IMR-90 (cell line): Measurements from ENCODE around the gene PRCD. TPM values are rescaled to one million over a fixed set of nuclear protein-coding genes. Genes with fewer than 3 reads are reported as not detected.

Source experiments
- ATAC-seq: fragments of 200-7000 bp; cut with Tn5 transposase; 2 replicates; pipeline ENCODE4 v1.9.1; 2020; ENCODE audit warnings: low read depth, mild to moderate bottlenecking, moderate library complexity
- BruUV-seq: library from RNA; stranded (reverse); fragments of 400-500 nt; replicated peaks from 2 replicates; lab custom pipeline; 2021; lab: Mats Ljungman, UMichigan
- CTCF ChIA-PET: fragments of 300-600 bp; formaldehyde crosslinking; extraction: SDS; loops from one replicate; lab custom pipeline; 2021; ENCODE audit warnings: antibody characterized with exemption; lab: Yijun Ruan, JAX
- POLR2A ChIA-PET: fragments of 300-600 bp; sonication (Branson Sonifier 250); formaldehyde crosslinking; loops from one replicate; lab custom pipeline; 2022; ENCODE audit warnings: antibody characterized with exemption; ENCODE audit not compliant: unreplicated experiment; lab: Charles Lee
- DNase-seq: peaks from one replicate; pipeline ENCODE4 v3.0.0; 2013
- H2AFZ ChIP-seq: replicated peaks from 2 replicates; pipeline ENCODE3; 2013; ENCODE audit warnings: low read length, mild to moderate bottlenecking; ENCODE audit not compliant: poor library complexity
- H2AK5ac ChIP-seq: 2 replicates; pipeline ENCODE4 v1.6.1; 2013; ENCODE audit warnings: low read depth, low read length, inconsistent platforms
- H2AK9ac ChIP-seq: replicated peaks from 2 replicates; pipeline ENCODE3; 2013; ENCODE audit warnings: mild to moderate bottlenecking, low read depth, low read length, moderate library complexity; ENCODE audit not compliant: poor library complexity
- H2BK120ac ChIP-seq: 2 replicates; pipeline ENCODE4 v1.6.1; 2013; ENCODE audit warnings: low read depth, low read length, inconsistent platforms
- H2BK15ac ChIP-seq: 3 replicates; pipeline ENCODE4 v1.6.1; 2013; ENCODE audit warnings: low read depth, low read length, inconsistent platforms
- H2BK20ac ChIP-seq: 2 replicates; pipeline ENCODE4 v1.6.1; 2013; ENCODE audit warnings: low read depth, mild to moderate bottlenecking, inconsistent platforms, low read length, moderate library complexity
- H2BK5ac ChIP-seq: 2 replicates; pipeline ENCODE4 v1.6.1; 2013; ENCODE audit warnings: mild to moderate bottlenecking, low read depth, low read length, inconsistent platforms; ENCODE audit not compliant: poor library complexity, severe bottlenecking
- H3K14ac ChIP-seq: replicated peaks from 2 replicates; pipeline ENCODE4 v1.6.1; 2013; ENCODE audit warnings: low read depth, low read length, inconsistent platforms
- H3K18ac ChIP-seq: 2 replicates; pipeline ENCODE4 v1.6.1; 2013; ENCODE audit warnings: low read depth, low read length, control low read depth
- H3K23ac ChIP-seq: 2 replicates; pipeline ENCODE4 v1.6.1; 2013; ENCODE audit warnings: low read depth, low read length, inconsistent platforms
- H3K27ac ChIP-seq: 2 replicates; pipeline ENCODE4 v1.5.1; 2013; ENCODE audit warnings: mild to moderate bottlenecking, control low read depth, low read length; ENCODE audit not compliant: insufficient read depth
- H3K27me3 ChIP-seq: 2 replicates; pipeline ENCODE4 v1.6.1; 2013; ENCODE audit warnings: low read length; ENCODE audit not compliant: control insufficient read depth, insufficient read depth
- H3K36me3 ChIP-seq: 2 replicates; pipeline ENCODE4 v1.6.1; 2013; ENCODE audit warnings: low read length, mixed read lengths; ENCODE audit not compliant: control insufficient read depth, insufficient read depth
- H3K4ac ChIP-seq: 2 replicates; pipeline ENCODE4 v1.6.1; 2013; ENCODE audit warnings: low read depth, low read length, inconsistent platforms
- H3K4me1 ChIP-seq: 2 replicates; pipeline ENCODE4 v1.6.1; 2013; ENCODE audit warnings: low read length, mixed read lengths; ENCODE audit not compliant: control insufficient read depth, insufficient read depth
- H3K4me2 ChIP-seq: 2 replicates; pipeline ENCODE4 v1.6.1; 2013; ENCODE audit warnings: low read depth, mild to moderate bottlenecking, control low read depth, low read length, moderate library complexity
- H3K4me3 ChIP-seq: 2 replicates; pipeline ENCODE4 v1.5.1; 2013; ENCODE audit warnings: low read depth, mild to moderate bottlenecking, control low read depth, low read length, moderate library complexity; ENCODE audit not compliant: insufficient read depth
- H3K56ac ChIP-seq: 2 replicates; pipeline ENCODE4 v1.6.1; 2013; ENCODE audit warnings: low read length, inconsistent platforms; ENCODE audit not compliant: insufficient read depth; ENCODE audit errors: extremely low read depth
- H3K79me1 ChIP-seq, 2 experiments: 2 replicates each; pipeline ENCODE4 v1.6.1; 2013; ENCODE audit warnings: low read length in 2 of 2, inconsistent platforms in 1 of 2, low read depth in 1 of 2
- H3K9ac ChIP-seq: 2 replicates; pipeline ENCODE4 v1.6.1; 2013; ENCODE audit warnings: low read depth, low read length, control low read depth
- H3K9me1 ChIP-seq: 2 replicates; pipeline ENCODE4 v1.6.1; 2013; ENCODE audit warnings: low read length, inconsistent platforms; ENCODE audit not compliant: insufficient read depth
- H3K9me3 ChIP-seq: 2 replicates; pipeline ENCODE4 v1.6.1; 2013; ENCODE audit warnings: low read length; ENCODE audit not compliant: control insufficient read depth, insufficient read depth
- H4K20me1 ChIP-seq: 2 replicates; pipeline ENCODE4 v1.6.1; 2013; ENCODE audit warnings: low read length, inconsistent platforms; ENCODE audit not compliant: insufficient read depth
- H4K5ac ChIP-seq: 2 replicates; pipeline ENCODE4 v1.6.1; 2013; ENCODE audit warnings: mild to moderate bottlenecking, low read depth, low read length, control low read depth
- H4K8ac ChIP-seq, 2 experiments: 2 replicates each; pipeline ENCODE4 v1.6.1; 2013; ENCODE audit warnings: low read depth in 2 of 2, low read length in 2 of 2, control low read depth in 1 of 2, inconsistent platforms in 1 of 2
- H4K91ac ChIP-seq: 2 replicates; pipeline ENCODE4 v1.6.1; 2013; ENCODE audit warnings: low read depth, low read length, inconsistent platforms; ENCODE audit not compliant: insufficient read depth
- BHLHE40 ChIP-seq: fragments of 150-350 bp; IDR thresholded peaks from 2 replicates; pipeline ENCODE4 v1.6.1; 2016; ENCODE audit warnings: mild to moderate bottlenecking, low read depth, low read length
- CEBPB ChIP-seq: IDR thresholded peaks from 2 replicates; pipeline ENCODE4 v1.6.1; 2012; ENCODE audit warnings: low read depth, low read length, improper control_type of control experiment
- ELK1 ChIP-seq: fragments of 150-350 bp; IDR thresholded peaks from 2 replicates; pipeline ENCODE4 v1.6.1; 2016; ENCODE audit warnings: low read depth, mild to moderate bottlenecking, low read length, moderate library complexity, borderline replicate concordance
- FOS ChIP-seq: fragments of 150-350 bp; IDR thresholded peaks from 2 replicates; pipeline ENCODE4 v1.6.1; 2016; ENCODE audit warnings: low read depth, low read length
- NFE2L2 ChIP-seq: fragments of 150-350 bp; IDR thresholded peaks from 2 replicates; pipeline ENCODE4 v1.6.1; 2016; ENCODE audit warnings: low read depth, mild to moderate bottlenecking, low read length
- RAD21 ChIP-seq: IDR thresholded peaks from 2 replicates; pipeline ENCODE4 v1.6.1; 2012; ENCODE audit warnings: low read length, improper control_type of control experiment
- RCOR1 ChIP-seq: IDR thresholded peaks from 2 replicates; pipeline ENCODE4 v1.6.1; 2012; ENCODE audit warnings: mild to moderate bottlenecking, low read length, improper control_type of control experiment; ENCODE audit not compliant: insufficient replicate concordance
- RFX5 ChIP-seq: IDR thresholded peaks from 2 replicates; pipeline ENCODE4 v1.8.0; 2012; ENCODE audit warnings: low read depth, mild to moderate bottlenecking, low read length, moderate library complexity
- SMC3 ChIP-seq: fragments of 150-350 bp; IDR thresholded peaks from 2 replicates; pipeline ENCODE4 v1.6.1; 2016; ENCODE audit warnings: low read depth, mild to moderate bottlenecking, antibody characterized with exemption, low read length, moderate library complexity
- WGBS, 2 experiments: methylation state at CpG; one replicate each; pipeline versions ENCODE4 v1.1.5 to v1.1.7; 2013; ENCODE audit warnings: missing lambda C conversion rate in 2 of 2; ENCODE audit not compliant: insufficient read length in 1 of 2; ENCODE audit errors: extremely low coverage in 2 of 2; 5-methylcytosine and 5-hydroxymethylcytosine counted together
- dilution Hi-C: fragments of 300-500 bp; cut with HindIII; formaldehyde crosslinking; loops from one replicate; pipeline ENCODE4 v1.14.3; 2018; ENCODE audit warnings: low sequenced_read_pairs; ENCODE audit not compliant: unreplicated experiment
- in situ Hi-C: fragments of 300-500 bp; cut with MboI; formaldehyde crosslinking; loops from 3 replicates; pipeline ENCODE4 v1.14.3; 2019; ENCODE audit warnings: low sequenced_read_pairs, inconsistent platforms, mixed read lengths
- intact Hi-C: fragments of 100-400 bp; cut with micrococcal nuclease; formaldehyde crosslinking; loops from 2 replicates; pipeline ENCODE4 v1.10.0; 2022
- polyA plus RNA-seq, 3 experiments: library from polyadenylated mRNA; depleted of rRNA; stranded (reverse); fragments of >200 nt; gene quantifications; 2 replicates each; pipeline ENCODE4 v1.2.3, GENCODE V29; 2012; ENCODE audit warnings: low replicate concordance in 1 of 3
- total RNA-seq: library from RNA; depleted of rRNA; stranded (reverse); fragments of >200 nt; gene quantifications from 2 replicates; pipeline ENCODE4 v1.2.3, GENCODE V29; 2012
- TF ChIP-seq, protein P1 (sequence below): conservative IDR thresholded peaks from 2 replicates; pipeline ENCODE4 v1.5.1; 2012; ENCODE audit warnings: mild to moderate bottlenecking, low read depth, low read length, improper control_type of control experiment
- TF ChIP-seq, protein P2 (sequence below): fragments of 150-350 bp; IDR thresholded peaks from 2 replicates; pipeline ENCODE4 v1.6.1; 2017; ENCODE audit warnings: mild to moderate bottlenecking, antibody characterized with exemption, low read length, low read depth

PRCD gene
- total and polyA plus RNA-seq, 2 of the 4 experiments (the other 2 are of a cell fraction): 0.32 TPM; not detected in 1

DNA sequence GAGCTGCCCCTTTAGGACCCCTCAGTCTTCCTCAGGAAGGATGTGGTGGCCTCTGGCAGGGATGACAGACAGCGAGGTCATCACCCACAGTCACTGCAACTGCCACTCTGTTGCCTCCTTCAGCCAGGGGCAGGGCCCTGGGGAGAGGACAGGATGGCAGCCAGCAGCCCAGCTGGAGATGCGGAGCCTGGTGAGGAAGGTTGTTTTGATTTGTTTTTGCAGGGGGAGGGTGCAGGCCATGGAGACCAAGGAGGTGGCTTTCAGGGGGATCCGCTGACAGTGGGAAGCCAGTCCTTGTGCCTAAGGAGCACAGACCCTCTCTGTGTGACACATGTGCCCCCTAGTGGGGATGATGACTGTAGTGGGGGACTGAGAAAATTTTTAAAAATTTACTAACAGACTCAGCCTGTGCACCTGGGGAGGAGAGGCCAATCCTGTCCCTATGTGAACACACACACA, 7.4 kb downstream of the PRCD start:
- H3K79me1 ChIP-seq: 0 out of 4 replicates have a peak, but pooled peaks cover 0 to 12% of the 10 kb centered on the region in 2 experiments
- H2BK5ac ChIP-seq: peak overlapping the region; percentile 60
- peak overlapping the region; percentile 46; the same call in 1 of the 2 replicates for H3K23ac ChIP-seq
- no peaks in the 10 kb centered on the region for H3K27me3 ChIP-seq
- peak overlapping the region; percentile 3 to 47; a peak in 3 of 4 replicates for H4K8ac ChIP-seq
- H3K56ac ChIP-seq: 0 out of 2 replicates have a peak overlapping the region, but pooled peaks have one; percentile 34
- in situ Hi-C loops (no loop called here), dilution Hi-C loops (no loop called here), intact Hi-C loops (loop anchor here (1.0 kb wide), 2 partner anchors 24 to 81 kb away; no protein-coding TSS in a partner anchor)
- ChIA-PET POLR2A (no interaction called here), CTCF (interaction anchor here (0.6 to 1.4 kb wide), 12 partner anchors 10 to 204 kb away, joined by 3 to 9 read pairs (median 4); partner anchors contain the start of gene UBE2O)
- peak overlapping the region; percentile 57 for H2AK9ac ChIP-seq
- peak overlapping the region; percentile 87 for H3K4ac ChIP-seq
- peak overlapping the region; percentile 29 for H3K4me2 ChIP-seq
- peak overlapping the region; percentile 38 for H3K27ac ChIP-seq
- peak overlapping the region; percentile 3; the same call in 1 of the 2 replicates for H3K9ac ChIP-seq
- peak overlapping the region; percentile 67 for H3K14ac ChIP-seq
- no TSS peak for BruUV-seq
- H2AFZ ChIP-seq: peak overlapping the region; percentile 71
- TF ChIP-seq RFX5 (no peak), CEBPB (no peak), SMC3 (peak; percentile 87), BHLHE40 (no peak), RCOR1 (no peak), NFE2L2 (no peak), ELK1 (no peak), RAD21 (peak; percentile 85), FOS (no peak)
- TF ChIP-seq, protein P1, sequence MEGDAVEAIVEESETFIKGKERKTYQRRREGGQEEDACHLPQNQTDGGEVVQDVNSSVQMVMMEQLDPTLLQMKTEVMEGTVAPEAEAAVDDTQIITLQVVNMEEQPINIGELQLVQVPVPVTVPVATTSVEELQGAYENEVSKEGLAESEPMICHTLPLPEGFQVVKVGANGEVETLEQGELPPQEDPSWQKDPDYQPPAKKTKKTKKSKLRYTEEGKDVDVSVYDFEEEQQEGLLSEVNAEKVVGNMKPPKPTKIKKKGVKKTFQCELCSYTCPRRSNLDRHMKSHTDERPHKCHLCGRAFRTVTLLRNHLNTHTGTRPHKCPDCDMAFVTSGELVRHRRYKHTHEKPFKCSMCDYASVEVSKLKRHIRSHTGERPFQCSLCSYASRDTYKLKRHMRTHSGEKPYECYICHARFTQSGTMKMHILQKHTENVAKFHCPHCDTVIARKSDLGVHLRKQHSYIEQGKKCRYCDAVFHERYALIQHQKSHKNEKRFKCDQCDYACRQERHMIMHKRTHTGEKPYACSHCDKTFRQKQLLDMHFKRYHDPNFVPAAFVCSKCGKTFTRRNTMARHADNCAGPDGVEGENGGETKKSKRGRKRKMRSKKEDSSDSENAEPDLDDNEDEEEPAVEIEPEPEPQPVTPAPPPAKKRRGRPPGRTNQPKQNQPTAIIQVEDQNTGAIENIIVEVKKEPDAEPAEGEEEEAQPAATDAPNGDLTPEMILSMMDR: peak; percentile 88
- TF ChIP-seq, protein P2, sequence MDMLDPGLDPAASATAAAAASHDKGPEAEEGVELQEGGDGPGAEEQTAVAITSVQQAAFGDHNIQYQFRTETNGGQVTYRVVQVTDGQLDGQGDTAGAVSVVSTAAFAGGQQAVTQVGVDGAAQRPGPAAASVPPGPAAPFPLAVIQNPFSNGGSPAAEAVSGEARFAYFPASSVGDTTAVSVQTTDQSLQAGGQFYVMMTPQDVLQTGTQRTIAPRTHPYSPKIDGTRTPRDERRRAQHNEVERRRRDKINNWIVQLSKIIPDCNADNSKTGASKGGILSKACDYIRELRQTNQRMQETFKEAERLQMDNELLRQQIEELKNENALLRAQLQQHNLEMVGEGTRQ: peak; percentile 87
- peaks cover 6% of the 10 kb centered on the region; the same call in 1 of the 2 replicates for H4K20me1 ChIP-seq
- H4K91ac ChIP-seq: peak overlapping the region; percentile 48
- H2AK5ac ChIP-seq: peak overlapping the region; percentile 99
- DNase-seq: peak; percentile 85
- peak overlapping the region; percentile 48 for H3K18ac ChIP-seq
- ATAC-seq: peak; percentile 79
- peak overlapping the region; percentile 86 for H2BK20ac ChIP-seq
- peak overlapping the region; percentile 6; the same call in 1 of the 2 replicates for H4K5ac ChIP-seq
- WGBS, 2 experiments: no CpG with 5 or more reads among the region's 3 CpGs
- H3K36me3 ChIP-seq: no peaks in the 10 kb centered on the region
- H2BK120ac ChIP-seq: peak overlapping the region; percentile 87
- H3K9me1 ChIP-seq: peaks cover 18% of the 10 kb centered on the region
- H2BK15ac ChIP-seq: peak overlapping the region; percentile 39; the same call in 2 of the 3 replicates
- H3K4me3 ChIP-seq: no peak overlapping the region
- no peaks in the 10 kb centered on the region for H3K9me3 ChIP-seq
- peaks cover 20% of the 10 kb centered on the region for H3K4me1 ChIP-seq
